HG02588 (cell line): ENCODE results near the gene SETDB1.

Experiments
- ATAC-seq: cut with Tn5 transposase; IDR thresholded peaks from one replicate; pipeline ENCODE4 v1.9.1; 2021; ENCODE audit warnings: mild to moderate bottlenecking, moderate library complexity; ENCODE audit not compliant: unreplicated experiment

SETDB1 gene

GRCh38 chr1:150974580-150975478, 48.7 kb downstream of the SETDB1 start, which contains the start of gene CERS2:
TSS of gene CERS2 (minus strand) at chr1:150974835. CDS start at chr1:150969090, 5,745 bp downstream.
- peak; percentile 61 for ATAC-seq

DNA sequence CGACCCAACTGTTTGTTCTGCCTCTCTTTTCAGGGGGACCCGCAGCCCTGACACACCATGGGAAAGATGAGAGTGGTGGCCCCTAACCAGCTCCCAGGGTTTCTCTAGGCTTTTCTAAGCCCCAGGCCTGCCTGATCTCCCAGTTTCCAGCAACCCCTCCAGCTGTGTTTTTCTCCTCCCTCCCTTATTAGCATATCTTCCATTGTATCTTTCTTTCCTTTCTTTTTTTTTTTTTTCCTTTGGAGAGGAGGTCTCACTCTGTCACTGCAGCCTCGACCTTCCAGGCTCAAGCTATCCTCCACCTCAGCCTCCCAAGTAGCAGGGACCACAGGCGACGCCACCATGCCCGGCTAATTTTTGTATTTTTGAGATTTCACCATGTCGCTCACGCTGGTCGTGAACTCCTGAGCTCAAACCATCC, 50.2 kb downstream of the SETDB1 start:
- ATAC-seq = no peak

GRCh38 chr1:150976879-150977694, 50.9 kb downstream of the SETDB1 start:
- ATAC-seq = no peak

DNA sequence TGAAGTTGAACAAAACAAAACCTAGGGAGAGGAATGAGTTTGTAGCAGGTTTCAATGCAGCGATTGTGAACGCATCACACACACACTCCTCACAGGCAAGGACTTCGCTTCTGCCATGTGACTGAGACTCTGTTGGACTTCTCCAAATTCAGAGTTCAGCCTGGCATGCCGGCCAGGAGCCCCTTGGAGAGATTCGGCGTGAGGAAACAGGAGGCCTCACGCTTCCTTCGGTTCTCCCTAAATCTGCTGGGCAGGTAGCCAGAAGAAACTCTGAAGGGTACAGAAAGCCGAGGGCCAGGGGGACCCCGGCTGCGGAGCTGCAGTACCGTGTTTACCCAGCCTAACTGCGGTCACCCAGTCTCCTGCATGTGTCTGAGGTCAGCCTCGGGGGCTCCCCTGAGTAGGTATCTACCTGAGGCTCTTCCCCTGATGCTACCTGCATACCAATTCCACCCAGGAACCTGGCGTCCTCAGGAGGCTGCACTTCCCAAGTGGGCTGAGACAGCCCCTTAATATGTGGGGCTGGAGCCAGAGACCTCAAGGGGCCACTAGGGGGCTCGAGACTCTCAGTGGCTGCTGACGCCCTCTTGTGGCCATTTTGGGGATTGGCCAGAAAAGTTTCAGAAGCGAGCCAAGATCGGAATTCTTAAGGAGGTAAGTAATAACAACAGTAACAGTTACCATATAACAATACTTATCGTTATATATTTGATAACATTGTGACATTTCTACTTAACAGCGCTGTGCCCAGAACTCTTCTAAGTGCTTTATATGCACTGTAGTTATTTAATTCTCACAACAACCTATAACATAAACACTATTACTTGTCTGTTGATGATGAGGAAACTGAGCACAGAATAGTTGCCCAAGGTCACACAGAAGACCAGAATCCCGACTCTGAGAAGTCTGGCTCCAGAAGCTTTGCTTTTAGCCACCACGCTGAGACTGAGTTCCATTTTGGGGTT, 53.2 kb downstream of the SETDB1 start:
- ATAC-seq = no peak

GRCh38 chr1:150981177-150981804, 55.1 kb downstream of the SETDB1 start:
- no peak for ATAC-seq

GRCh38 chr1:150981805-150982712, 55.9 kb downstream of the SETDB1 start, which contains the start of gene ANXA9:
TSS of gene ANXA9 (plus strand) at chr1:150982292. CDS start at chr1:150983106, 814 bp downstream.
- ATAC-seq = no peak

GRCh38 chr1:150985179-150985825, 59.1 kb downstream of the SETDB1 start:
- no peak for ATAC-seq

DNA sequence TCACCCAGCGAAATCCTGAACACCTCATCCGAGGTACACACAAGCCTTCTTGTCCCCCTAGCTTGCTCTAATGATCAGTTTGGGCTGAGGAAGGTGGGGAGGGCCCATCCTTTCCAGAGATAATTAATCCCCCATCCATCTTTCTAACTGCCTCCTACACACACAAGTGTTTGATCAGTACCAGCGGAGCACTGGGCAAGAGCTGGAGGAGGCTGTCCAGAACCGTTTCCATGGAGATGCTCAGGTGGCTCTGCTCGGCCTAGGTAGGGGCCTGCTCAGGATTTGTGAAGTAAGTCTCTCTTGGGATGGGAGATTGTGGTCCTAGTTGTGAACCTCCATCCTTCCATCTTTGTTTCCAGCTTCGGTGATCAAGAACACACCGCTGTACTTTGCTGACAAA, 61.8 kb downstream of the SETDB1 start:
- ATAC-seq = no peak

- no peak for ATAC-seq
Measured at GRCh38 chr1:150992626-150993025, 66.5 kb downstream of the SETDB1 start.

DNA sequence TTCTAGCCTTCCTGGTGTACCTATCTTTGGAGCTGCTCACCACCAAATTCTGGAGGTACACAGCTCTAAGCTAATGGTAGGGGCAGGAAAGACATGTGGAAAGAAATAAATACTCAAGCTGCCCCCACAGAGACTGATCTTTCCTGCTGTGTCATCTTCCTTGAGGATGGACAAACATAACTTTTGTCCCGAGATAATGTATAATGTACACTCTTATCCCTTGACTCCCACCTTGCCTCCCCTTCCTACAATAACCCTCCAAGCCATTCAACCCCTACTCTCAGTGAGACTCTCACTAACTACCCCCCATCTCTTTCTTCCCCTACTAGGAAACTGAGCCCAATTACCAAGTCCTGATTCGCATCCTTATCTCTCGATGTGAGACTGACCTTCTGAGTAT, 68.1 kb downstream of the SETDB1 start:
- ATAC-seq = no peak

GRCh38 chr1:150995460-150995859, 69.3 kb downstream of the SETDB1 start:
- ATAC-seq = no peak

DNA sequence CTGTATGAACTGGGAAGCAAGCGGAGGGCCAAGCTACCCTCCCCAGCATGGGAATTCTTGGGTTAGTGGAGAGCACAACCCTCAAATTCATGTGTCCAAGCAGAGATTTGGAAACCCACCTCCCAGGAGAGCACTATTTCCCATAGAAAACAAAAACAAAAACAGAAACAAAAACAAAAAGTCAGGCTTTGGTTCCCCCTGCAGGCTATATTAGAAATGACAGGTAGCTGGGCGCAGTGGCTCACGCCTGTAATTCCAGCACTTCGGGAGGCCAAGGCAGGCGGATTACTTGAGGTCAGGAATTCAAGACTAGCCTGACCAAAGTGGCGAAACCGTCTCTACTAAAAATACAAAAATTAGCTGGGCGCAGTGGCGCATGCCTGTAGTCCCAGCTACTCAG, 69.7 kb downstream of the SETDB1 start:
- no peak for ATAC-seq

DNA sequence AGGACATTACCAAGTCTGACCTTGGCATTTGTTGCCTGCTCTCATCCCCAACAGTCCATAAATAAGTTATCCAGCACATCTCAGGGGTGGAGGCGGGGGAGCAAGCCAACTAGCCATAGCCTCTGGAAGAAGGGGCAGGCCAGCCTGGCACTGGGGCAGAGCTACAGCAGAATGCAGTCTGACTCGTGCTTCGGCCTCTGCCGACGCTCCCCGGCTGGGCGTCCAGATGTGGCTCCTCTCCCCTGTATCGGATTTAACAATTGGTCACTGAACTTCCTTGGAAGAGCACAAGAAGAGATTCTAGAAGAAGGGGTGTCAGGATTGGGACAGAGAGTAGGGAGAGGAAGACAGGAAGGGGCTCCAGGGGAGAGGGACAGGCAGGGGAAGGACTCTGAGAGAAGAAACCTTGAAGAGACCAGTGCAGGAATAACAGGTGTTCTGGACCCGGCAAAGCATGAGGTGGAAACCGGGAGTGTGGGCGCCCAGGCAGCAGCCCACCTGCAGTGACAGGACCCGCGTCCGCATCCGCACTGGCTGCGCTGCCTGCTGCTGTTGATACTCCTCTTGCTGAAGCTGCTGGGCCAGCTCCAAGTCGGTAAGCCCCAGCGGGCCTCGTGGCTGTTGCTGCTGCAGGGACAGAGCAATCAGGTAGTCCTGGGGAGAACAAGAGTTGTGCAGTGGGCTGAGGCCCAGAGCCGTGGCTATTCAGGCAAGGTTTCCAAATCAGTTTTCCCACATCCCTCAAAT, 71.1 kb downstream of the SETDB1 start:
- no peak for ATAC-seq

DNA sequence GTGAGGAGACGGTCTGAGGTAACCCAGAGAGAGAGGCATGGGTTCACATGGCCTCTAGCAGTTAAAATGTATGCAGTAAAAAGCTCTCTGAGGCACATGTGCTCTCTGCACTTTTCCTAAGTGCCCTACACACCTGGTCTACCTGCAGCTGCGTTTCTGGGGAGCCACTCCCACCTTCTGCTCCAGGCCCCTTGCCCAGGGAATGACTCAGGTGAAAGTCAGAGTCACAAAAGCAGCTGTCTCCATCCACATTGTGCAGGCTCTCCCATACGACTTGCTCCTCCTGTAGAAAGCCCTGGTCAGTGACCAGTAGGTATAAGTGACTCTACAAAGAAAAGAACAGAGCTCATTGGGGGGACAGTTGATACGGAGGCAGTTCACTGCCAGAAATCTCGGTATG, 71.8 kb downstream of the SETDB1 start:
- no peak for ATAC-seq

- no peak for ATAC-seq
Measured at GRCh38 chr1:150999051-150999674, 73.0 kb downstream of the SETDB1 start.

- ATAC-seq = no peak
Measured at GRCh38 chr1:150999926-151000325, 73.8 kb downstream of the SETDB1 start.

DNA sequence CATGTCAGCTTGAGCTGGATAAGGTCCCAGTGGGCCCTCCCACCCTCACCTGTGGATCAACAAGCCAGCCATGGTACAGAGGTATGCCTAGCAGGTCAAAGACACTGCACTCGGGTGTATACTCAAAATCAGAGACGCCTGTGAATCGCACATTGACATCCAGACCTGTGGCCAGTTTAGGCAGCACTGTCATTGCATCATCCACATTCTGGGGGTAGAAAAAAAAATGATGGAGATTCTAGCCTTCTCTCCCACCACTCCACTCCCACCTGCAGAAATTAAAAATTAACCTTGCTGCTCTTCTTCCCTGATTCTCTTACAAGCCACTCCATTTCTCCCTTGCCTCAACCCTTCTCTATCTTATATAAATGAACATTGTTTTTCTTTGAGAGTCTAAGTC, 74.2 kb downstream of the SETDB1 start:
- ATAC-seq = no peak
